ENCODE results near the gene MAML2. TPM values are rescaled to one million over a fixed set of nuclear protein-coding genes. Genes with fewer than 3 reads are reported as not detected.

The MAML2 gene
- total RNA-seq, 1 donor from 2014 or later, result 3.8 TPM

DNA sequence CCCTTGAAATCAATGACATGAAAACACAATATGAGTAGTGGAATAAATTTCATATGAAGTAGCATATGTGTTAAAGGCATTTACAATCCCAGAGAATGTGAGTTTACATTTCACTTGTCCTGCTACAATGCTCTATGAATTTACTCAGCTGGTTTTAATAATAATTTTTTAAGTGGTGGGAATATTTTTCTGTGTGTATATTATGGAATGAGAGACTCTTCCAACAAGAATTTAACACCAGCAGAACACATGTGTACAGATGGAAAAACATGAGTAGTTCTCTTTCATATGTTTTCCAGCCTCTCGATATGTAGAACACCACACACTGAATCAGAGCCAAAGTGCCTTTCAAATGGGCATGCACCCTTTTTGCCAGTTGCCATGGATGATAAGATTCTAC, 170.4 kb downstream of the MAML2 start:
- no peak overlapping the region for H2AFZ ChIP-seq (replicated peaks)
- H3K27ac Mint-ChIP-seq, result no peak overlapping the region
- no peaks in the 10 kb centered on the region for H3K27me3 ChIP-seq
- no peak overlapping the region for H3K27ac ChIP-seq
- DNase-seq (ENCODE audit: low spot score), result no peak
- no peaks in the 10 kb centered on the region for H3K27me3 Mint-ChIP-seq (ENCODE audit: insufficient read depth, low read depth)
- no peak overlapping the region for H3K4me3 Mint-ChIP-seq
- H3F3A ChIP-seq (ENCODE audit: low read depth), result no peaks in the 10 kb centered on the region
- no peaks in the 10 kb centered on the region for H3K9me3 Mint-ChIP-seq
- no peaks in the 10 kb centered on the region for H3K9me3 ChIP-seq (ENCODE audit: low read depth)
- no peaks in the 10 kb centered on the region for H3K79me2 ChIP-seq (ENCODE audit: low read depth)
- no peak overlapping the region for H3K4me3 ChIP-seq
- TF ChIP-seq EZH2 (IDR thresholded peaks at IDR 0.05), result no peak
- TF ChIP-seq CTCF (IDR thresholded peaks at IDR 0.05), result no peak
- TF ChIP-seq EZH2phosphoT487 (IDR thresholded peaks at IDR 0.05), result no peak
- H3K4me2 ChIP-seq, result no peak overlapping the region
- H3K9ac ChIP-seq, result no peak overlapping the region
- H3K4me1 Mint-ChIP-seq, result peaks cover 30% of the 10 kb centered on the region
- no peaks in the 10 kb centered on the region for H4K20me1 ChIP-seq (ENCODE audit: low read depth)
- H3K4me1 ChIP-seq, result peaks cover 1% of the 10 kb centered on the region
- peaks cover 7% of the 10 kb centered on the region for H3K36me3 Mint-ChIP-seq
- no peaks in the 10 kb centered on the region for H3K36me3 ChIP-seq

- H3K9me3 ChIP-seq (ENCODE audit: low read depth), result no peaks in the 10 kb centered on the region
- peaks cover 17% of the 10 kb centered on the region for H3K4me1 ChIP-seq
- H3F3A ChIP-seq (ENCODE audit: low read depth), result no peaks in the 10 kb centered on the region
- no peaks in the 10 kb centered on the region for H3K36me3 ChIP-seq
- Mint-ChIP-seq H3K4me1 (peaks cover 47% of the 10 kb centered on the region), H3K9me3 (no peaks in the 10 kb centered on the region), H3K4me3 (no peak overlapping the region), H3K27me3 (ENCODE audit: insufficient read depth, low read depth) (no peaks in the 10 kb centered on the region), H3K36me3 (peaks cover 7% of the 10 kb centered on the region), H3K27ac (no peak overlapping the region)
- H4K20me1 ChIP-seq (ENCODE audit: low read depth), result no peaks in the 10 kb centered on the region
- no peaks in the 10 kb centered on the region for H3K27me3 ChIP-seq
- no peak overlapping the region for H3K27ac ChIP-seq
- TF ChIP-seq CTCF (IDR thresholded peaks at IDR 0.05), result no peak
- TF ChIP-seq EZH2phosphoT487 (IDR thresholded peaks at IDR 0.05), result no peak
- TF ChIP-seq EZH2 (IDR thresholded peaks at IDR 0.05), result no peak
- DNase-seq (ENCODE audit: low spot score), result no peak
- no peaks in the 10 kb centered on the region for H3K79me2 ChIP-seq (ENCODE audit: low read depth)
- no peak overlapping the region for H3K4me3 ChIP-seq
- H2AFZ ChIP-seq (replicated peaks), result no peak overlapping the region
- H3K4me2 ChIP-seq, result no peak overlapping the region
- no peak overlapping the region for H3K9ac ChIP-seq
Measured at GRCh38 chr11:96169250-96169649, 173.7 kb downstream of the MAML2 start.

GRCh38 chr11:96168623-96169022, 174.4 kb downstream of the MAML2 start:
- Mint-ChIP-seq H3K9me3 (no peaks in the 10 kb centered on the region), H3K36me3 (peaks cover 7% of the 10 kb centered on the region), H3K27ac (no peak overlapping the region), H3K4me1 (peaks cover 47% of the 10 kb centered on the region), H3K4me3 (no peak overlapping the region), H3K27me3 (ENCODE audit: insufficient read depth, low read depth) (no peaks in the 10 kb centered on the region)
- TF ChIP-seq EZH2phosphoT487 (IDR thresholded peaks at IDR 0.05) (no peak), CTCF (IDR thresholded peaks at IDR 0.05) (no peak), EZH2 (IDR thresholded peaks at IDR 0.05) (no peak)
- H3K27ac ChIP-seq, result no peak overlapping the region
- H2AFZ ChIP-seq (replicated peaks), result no peak overlapping the region
- no peak overlapping the region for H3K9ac ChIP-seq
- H3K36me3 ChIP-seq, result no peaks in the 10 kb centered on the region
- no peak overlapping the region for H3K4me3 ChIP-seq
- H3K4me1 ChIP-seq, result peaks cover 17% of the 10 kb centered on the region
- no peak for DNase-seq (ENCODE audit: low spot score)
- H3K4me2 ChIP-seq, result no peak overlapping the region
- no peaks in the 10 kb centered on the region for H3F3A ChIP-seq (ENCODE audit: low read depth)
- no peaks in the 10 kb centered on the region for H3K79me2 ChIP-seq (ENCODE audit: low read depth)
- H4K20me1 ChIP-seq (ENCODE audit: low read depth), result no peaks in the 10 kb centered on the region
- H3K27me3 ChIP-seq, result no peaks in the 10 kb centered on the region
- H3K9me3 ChIP-seq (ENCODE audit: low read depth), result no peaks in the 10 kb centered on the region

All from neural progenitor cell (in vitro differentiated cells).